ENCODE measurements around the gene KRT8. TPM values are rescaled to one million over a fixed set of nuclear protein-coding genes. Genes with fewer than 3 reads are reported as not detected.
A peak's percentile ranks its signal among the peaks of the same experiment; 100 is the strongest.

The KRT8 gene
- total and polyA plus RNA-seq, 2 of the 13 experiments (the other 11 are each of a cell fraction or from before 2014, with no cell fraction given): 498 to 718 TPM

GRCh38 chr12:52945389-52946232 lies 40.7 kb upstream of the KRT8 start (continued):
- TF ChIP-seq RFXANK (CRISPR knock-in tag; IDR thresholded peaks at IDR 0.05): no peak

- BruUV-seq (replicated peaks): no TSS peak
- H4K20me1 ChIP-seq (ENCODE audit: insufficient read depth, low read length): peaks cover 5% of the 10 kb centered on the region; the same call in 1 of the 2 replicates
- H3K9ac ChIP-seq (ENCODE audit: insufficient read depth, low read depth, low read length): peak overlapping the region; percentile 72
- in situ Hi-C loops (cut with HindIII; ENCODE audit: extremely low pct_ligation_motif_present, low pct_unique_long_range_greater_than_20kb): no loop called here
- peaks cover 67% of the 10 kb centered on the region for H3K4me1 ChIP-seq (ENCODE audit: insufficient read depth, low read length)
- ChIA-PET POLR2A (interaction anchor here (0.8 to 9.8 kb wide), 11 partner anchors 8 to 62 kb away, joined by 3 to 437 read pairs (median 22); partner anchors contain the start of genes EIF4B and KRT8), CTCF (ENCODE audit: low intra/inter-chr PET ratio, low total read pairs) (no interaction called here)
- no peaks in the 10 kb centered on the region for H3K36me3 ChIP-seq (replicated peaks in 1 of 2; ENCODE audit: control insufficient read depth in 1 of 2, insufficient read depth in 2 of 2, low read length in 2 of 2)
- H3K4me3 ChIP-seq (replicated peaks in 1 of 3; ENCODE audit: insufficient read depth in 1 of 3, low read depth in 2 of 3, low read length in 3 of 3): 0 out of 6 replicates have a peak overlapping the region, but pooled peaks of 1 of the 3 experiments have one; percentile 60
- 93% methylated on average over 7 of the region's 8 CpGs for WGBS (ENCODE audit: low lambda C conversion rate)
- H3K27ac ChIP-seq (ENCODE audit: extremely low read length, insufficient read depth, low read length): peak overlapping the region; percentile 100
- peak overlapping the region; percentile 88 for H3K4me2 ChIP-seq (ENCODE audit: low read depth, low read length)
- no peak for ATAC-seq
- peaks cover 0 to 2% of the 10 kb centered on the region in 2 experiments; a peak in 1 of 5 replicates for H3K27me3 ChIP-seq (ENCODE audit: control insufficient read depth in 1 of 2, insufficient read depth in 2 of 2, low read length in 2 of 2)
- intact Hi-C loops (cut with micrococcal nuclease; ENCODE audit: unreplicated experiment): loop anchor here (1.0 kb wide), 1 partner anchor 19 kb away; no protein-coding TSS in a partner anchor
- no peak overlapping the region for H2AFZ ChIP-seq (ENCODE audit: low read length)
- no peak for FAIRE-seq
- H3K79me2 ChIP-seq (ENCODE audit: insufficient read depth, low read length): peaks cover 15% of the 10 kb centered on the region
- no peak for TF ChIP-seq TERF1 (CRISPR knock-in tag; IDR thresholded peaks at IDR 0.05)
- peak; percentile 17; the same call in 1 of the 2 replicates for TF ChIP-seq SP4 (CRISPR knock-in tag; IDR thresholded peaks at IDR 0.05)
- DNase-seq (ENCODE audit: low spot score): no peak
- H3K9me3 ChIP-seq (ENCODE audit: low read length): no peaks in the 10 kb centered on the region
Measured at GRCh38 chr12:52944683-52945388, 40.0 kb upstream of the KRT8 start.
